ENCODE measurements around the gene NOL7.
A peak's percentile ranks its signal among the peaks of the same experiment; 100 is the strongest.

- TF ChIP-seq, protein P1, sequence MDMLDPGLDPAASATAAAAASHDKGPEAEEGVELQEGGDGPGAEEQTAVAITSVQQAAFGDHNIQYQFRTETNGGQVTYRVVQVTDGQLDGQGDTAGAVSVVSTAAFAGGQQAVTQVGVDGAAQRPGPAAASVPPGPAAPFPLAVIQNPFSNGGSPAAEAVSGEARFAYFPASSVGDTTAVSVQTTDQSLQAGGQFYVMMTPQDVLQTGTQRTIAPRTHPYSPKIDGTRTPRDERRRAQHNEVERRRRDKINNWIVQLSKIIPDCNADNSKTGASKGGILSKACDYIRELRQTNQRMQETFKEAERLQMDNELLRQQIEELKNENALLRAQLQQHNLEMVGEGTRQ (IDR thresholded peaks at IDR 0.05; ENCODE audit: low read depth, low read length): 0 out of 2 replicates have a peak, but pooled peaks have one; percentile 25
- TF ChIP-seq, protein P1 (CRISPR knock-in tag; IDR thresholded peaks at IDR 0.05; ENCODE audit: borderline replicate concordance): peak; percentile 81
- TF ChIP-seq NR2F1 (CRISPR knock-in tag; IDR thresholded peaks at IDR 0.05) (peak; percentile 98 to 99), ZNF282 (IDR thresholded peaks at IDR 0.05; ENCODE audit: partially characterized antibody) (no peak), POLR2A (IDR thresholded peaks at IDR 0.05; ENCODE audit: insufficient read depth in 1 of 2, low read depth in 2 of 2, low read length in 2 of 2) (peak; percentile 93 to 96), ZBTB1 (CRISPR knock-in tag; IDR thresholded peaks at IDR 0.05; ENCODE audit: borderline replicate concordance) (no peak), RFX5 (IDR thresholded peaks at IDR 0.05; ENCODE audit: low read depth, low read length) (peak; percentile 12; the same call in 1 of the 2 replicates), KDM1A (CRISPR knock-in tag; IDR thresholded peaks at IDR 0.05) (peak; percentile 79; the same call in 1 of the 2 replicates), ZNF274 (CRISPR knock-in tag; IDR thresholded peaks at IDR 0.05) (peak; percentile 99), NFATC3 (CRISPR knock-in tag; IDR thresholded peaks at IDR 0.05) (no peak; the same call in 1 of the 2 replicates), ARID4A (CRISPR knock-in tag; IDR thresholded peaks at IDR 0.05; ENCODE audit: borderline replicate concordance) (peak; percentile 99)
- TF ChIP-seq, protein P2, sequence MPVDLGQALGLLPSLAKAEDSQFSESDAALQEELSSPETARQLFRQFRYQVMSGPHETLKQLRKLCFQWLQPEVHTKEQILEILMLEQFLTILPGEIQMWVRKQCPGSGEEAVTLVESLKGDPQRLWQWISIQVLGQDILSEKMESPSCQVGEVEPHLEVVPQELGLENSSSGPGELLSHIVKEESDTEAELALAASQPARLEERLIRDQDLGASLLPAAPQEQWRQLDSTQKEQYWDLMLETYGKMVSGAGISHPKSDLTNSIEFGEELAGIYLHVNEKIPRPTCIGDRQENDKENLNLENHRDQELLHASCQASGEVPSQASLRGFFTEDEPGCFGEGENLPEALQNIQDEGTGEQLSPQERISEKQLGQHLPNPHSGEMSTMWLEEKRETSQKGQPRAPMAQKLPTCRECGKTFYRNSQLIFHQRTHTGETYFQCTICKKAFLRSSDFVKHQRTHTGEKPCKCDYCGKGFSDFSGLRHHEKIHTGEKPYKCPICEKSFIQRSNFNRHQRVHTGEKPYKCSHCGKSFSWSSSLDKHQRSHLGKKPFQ (CRISPR knock-in tag; IDR thresholded peaks at IDR 0.05; ENCODE audit: insufficient replicate concordance): peak; percentile 97
- TF ChIP-seq, protein P3, sequence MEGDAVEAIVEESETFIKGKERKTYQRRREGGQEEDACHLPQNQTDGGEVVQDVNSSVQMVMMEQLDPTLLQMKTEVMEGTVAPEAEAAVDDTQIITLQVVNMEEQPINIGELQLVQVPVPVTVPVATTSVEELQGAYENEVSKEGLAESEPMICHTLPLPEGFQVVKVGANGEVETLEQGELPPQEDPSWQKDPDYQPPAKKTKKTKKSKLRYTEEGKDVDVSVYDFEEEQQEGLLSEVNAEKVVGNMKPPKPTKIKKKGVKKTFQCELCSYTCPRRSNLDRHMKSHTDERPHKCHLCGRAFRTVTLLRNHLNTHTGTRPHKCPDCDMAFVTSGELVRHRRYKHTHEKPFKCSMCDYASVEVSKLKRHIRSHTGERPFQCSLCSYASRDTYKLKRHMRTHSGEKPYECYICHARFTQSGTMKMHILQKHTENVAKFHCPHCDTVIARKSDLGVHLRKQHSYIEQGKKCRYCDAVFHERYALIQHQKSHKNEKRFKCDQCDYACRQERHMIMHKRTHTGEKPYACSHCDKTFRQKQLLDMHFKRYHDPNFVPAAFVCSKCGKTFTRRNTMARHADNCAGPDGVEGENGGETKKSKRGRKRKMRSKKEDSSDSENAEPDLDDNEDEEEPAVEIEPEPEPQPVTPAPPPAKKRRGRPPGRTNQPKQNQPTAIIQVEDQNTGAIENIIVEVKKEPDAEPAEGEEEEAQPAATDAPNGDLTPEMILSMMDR (CRISPR knock-in tag; IDR thresholded peaks at IDR 0.05): peak; percentile 100
These were observed at the start of gene NOL7 for GRCh38 chr6:13614926-13615791.
